HEK293 (cell line): Measurements from ENCODE around the gene NECTIN1.
A peak's percentile ranks its signal among the peaks of the same experiment; 100 is the strongest.

Source experiments
- CTCF ChIA-PET: fragments of 350-600 bp; formaldehyde crosslinking; extraction: SDS; loops from one replicate; lab custom pipeline; 2021; ENCODE audit warnings: antibody characterized with exemption; lab: Yijun Ruan, JAX
- POLR2A ChIA-PET: fragments of 300-600 bp; formaldehyde crosslinking; extraction: SDS; loops from one replicate; lab custom pipeline; 2020; ENCODE audit warnings: antibody characterized with exemption, inconsistent platforms; lab: Yijun Ruan, JAX
- H3K27ac ChIP-seq: fragments of 200-500 bp; sonication (Bioruptor generic); 2 replicates; pipeline ENCODE4 v1.5.1; 2014; ENCODE audit warnings: low read depth, low read length, control low read depth, inconsistent platforms; ENCODE audit errors: extremely low read depth
- H3K36me3 ChIP-seq, 2 experiments: fragments of 200-500 bp in 1 of 2; sonication (Bioruptor generic) in 1 of 2; 1 replicate in 1 of 2; 2 replicates in 1 of 2; pipeline ENCODE4 v1.5.1; 2014 to 2017; ENCODE audit warnings: inconsistent platforms in 2 of 2, low read length in 2 of 2; ENCODE audit not compliant: control insufficient read depth in 2 of 2, insufficient read depth in 1 of 2
- H3K4me1 ChIP-seq: fragments of 200-500 bp; sonication (Bioruptor generic); 2 replicates; pipeline ENCODE4 v1.5.1; 2014; ENCODE audit warnings: mild to moderate bottlenecking, low read length, inconsistent platforms; ENCODE audit not compliant: control insufficient read depth, insufficient read depth
- H3K4me3 ChIP-seq: 2 replicates; pipeline ENCODE4 v1.5.1; 2011; ENCODE audit warnings: low read depth, mild to moderate bottlenecking, control low read depth, low read length, moderate library complexity
- H3K9me3 ChIP-seq: fragments of 200-500 bp; sonication (Bioruptor generic); 2 replicates; pipeline ENCODE4 v1.5.1; 2014; ENCODE audit warnings: low read depth, low read length, inconsistent platforms; ENCODE audit not compliant: control insufficient read depth, insufficient read depth
- GLIS1 ChIP-seq: fragments of 450-650 bp; formaldehyde crosslinking; IDR thresholded peaks from 2 replicates; pipeline ENCODE4 v1.5.1; 2016; ENCODE audit warnings: missing biosample characterization, missing genetic modification characterization
- PATZ1 ChIP-seq: fragments of 450-650 bp; formaldehyde crosslinking; IDR thresholded peaks from 2 replicates; pipeline ENCODE4 v1.5.1; 2016; ENCODE audit warnings: missing biosample characterization, missing genetic modification characterization
- PRDM10 ChIP-seq: fragments of 450-650 bp; formaldehyde crosslinking; IDR thresholded peaks from 2 replicates; pipeline ENCODE4 v1.5.1; 2016; ENCODE audit warnings: missing biosample characterization, missing genetic modification characterization
- WT1 ChIP-seq: fragments of 450-650 bp; formaldehyde crosslinking; IDR thresholded peaks from 2 replicates; pipeline ENCODE4 v1.5.1; 2016; ENCODE audit warnings: missing biosample characterization, missing genetic modification characterization
- ZBTB20 ChIP-seq: fragments of 450-650 bp; formaldehyde crosslinking; IDR thresholded peaks from 2 replicates; pipeline ENCODE4 v1.5.1; 2016; ENCODE audit warnings: missing biosample characterization, missing genetic modification characterization
- ZEB2 ChIP-seq: fragments of 450-650 bp; formaldehyde crosslinking; IDR thresholded peaks from 2 replicates; pipeline ENCODE4 v1.5.1; 2016; ENCODE audit warnings: missing biosample characterization, missing genetic modification characterization
- ZFHX2 ChIP-seq: fragments of 450-650 bp; formaldehyde crosslinking; conservative IDR thresholded peaks from 2 replicates; pipeline ENCODE4 v1.5.1; 2016; ENCODE audit warnings: missing biosample characterization, missing genetic modification characterization
- ZIC2 ChIP-seq: fragments of 450-650 bp; formaldehyde crosslinking; IDR thresholded peaks from 2 replicates; pipeline ENCODE4 v1.5.1; 2016; ENCODE audit warnings: missing biosample characterization, missing genetic modification characterization
- ZNF223 ChIP-seq: fragments of 450-650 bp; formaldehyde crosslinking; IDR thresholded peaks from 2 replicates; pipeline ENCODE4 v1.5.1; 2016; ENCODE audit warnings: missing biosample characterization, missing genetic modification characterization
- ZNF239 ChIP-seq: fragments of 450-650 bp; formaldehyde crosslinking; IDR thresholded peaks from 2 replicates; pipeline ENCODE4 v1.5.1; 2016; ENCODE audit warnings: missing biosample characterization, missing genetic modification characterization
- ZNF354C ChIP-seq: fragments of 450-650 bp; formaldehyde crosslinking; IDR thresholded peaks from 2 replicates; pipeline ENCODE4 v1.5.1; 2016; ENCODE audit warnings: missing biosample characterization, missing genetic modification characterization, low read depth, borderline replicate concordance
- ZNF404 ChIP-seq: fragments of 450-650 bp; formaldehyde crosslinking; IDR thresholded peaks from 2 replicates; pipeline ENCODE4 v1.5.1; 2017; ENCODE audit warnings: missing biosample characterization, missing genetic modification characterization
- ZNF416 ChIP-seq: fragments of 450-650 bp; formaldehyde crosslinking; IDR thresholded peaks from 2 replicates; pipeline ENCODE4 v1.5.1; 2016; ENCODE audit warnings: missing biosample characterization, missing genetic modification characterization
- ZXDB ChIP-seq: fragments of 450-650 bp; formaldehyde crosslinking; IDR thresholded peaks from 2 replicates; pipeline ENCODE4 v1.5.1; 2016; ENCODE audit warnings: missing biosample characterization, missing genetic modification characterization
- TF ChIP-seq, protein P1 (sequence below): fragments of 450-650 bp; formaldehyde crosslinking; IDR thresholded peaks from 2 replicates; pipeline ENCODE4 v1.5.1; 2016; ENCODE audit warnings: missing biosample characterization, missing genetic modification characterization, low read depth
- TF ChIP-seq, protein P2 (sequence below): fragments of 450-650 bp; formaldehyde crosslinking; IDR thresholded peaks from 2 replicates; pipeline ENCODE4 v1.5.1; 2017; ENCODE audit warnings: missing biosample characterization, missing genetic modification characterization

Gene NECTIN1

DNA sequence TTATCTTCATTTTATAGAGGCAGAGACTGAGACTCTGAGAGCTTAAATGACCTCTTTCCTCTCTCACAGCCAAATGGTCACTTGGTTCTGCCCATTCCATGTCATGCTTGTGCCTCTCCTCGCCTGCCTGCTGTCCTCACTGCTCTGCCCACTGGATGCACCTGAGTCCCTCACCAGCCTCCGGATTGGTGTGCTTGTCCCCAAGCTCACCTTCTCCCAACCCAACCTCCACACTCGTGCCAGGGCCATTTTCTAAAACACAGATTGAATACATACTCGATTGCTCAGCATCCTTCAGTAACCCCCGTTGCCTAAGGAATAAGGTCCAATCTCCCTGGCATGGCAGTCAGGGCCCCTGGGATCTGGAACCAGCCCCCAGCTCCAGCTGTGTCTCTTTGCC lies 28.4 kb upstream of the NECTIN1 start:
- Histone ChIP-seq H3K4me1 (no peaks in the 10 kb centered on the region), H3K36me3 (no peaks in the 10 kb centered on the region), H3K27ac (no peak overlapping the region), H3K4me3 (no peak overlapping the region), H3K9me3 (no peaks in the 10 kb centered on the region)
- CTCF ChIA-PET, result no interaction called here
- POLR2A ChIA-PET, result interaction anchor here (0.5 kb wide), 1 partner anchor 24 kb away, joined by 3 read pairs; no protein-coding TSS in a partner anchor
- no peak for TF ChIP-seq ZXDB
- no peak for TF ChIP-seq ZEB2 (tag by site-specific recombination)
- no peak for TF ChIP-seq ZNF223 (tag by site-specific recombination)
- TF ChIP-seq GLIS1 (tag by site-specific recombination), result no peak
- TF ChIP-seq WT1 (tag by site-specific recombination), result no peak
- no peak for TF ChIP-seq PRDM10 (tag by site-specific recombination)
- TF ChIP-seq, protein P1, sequence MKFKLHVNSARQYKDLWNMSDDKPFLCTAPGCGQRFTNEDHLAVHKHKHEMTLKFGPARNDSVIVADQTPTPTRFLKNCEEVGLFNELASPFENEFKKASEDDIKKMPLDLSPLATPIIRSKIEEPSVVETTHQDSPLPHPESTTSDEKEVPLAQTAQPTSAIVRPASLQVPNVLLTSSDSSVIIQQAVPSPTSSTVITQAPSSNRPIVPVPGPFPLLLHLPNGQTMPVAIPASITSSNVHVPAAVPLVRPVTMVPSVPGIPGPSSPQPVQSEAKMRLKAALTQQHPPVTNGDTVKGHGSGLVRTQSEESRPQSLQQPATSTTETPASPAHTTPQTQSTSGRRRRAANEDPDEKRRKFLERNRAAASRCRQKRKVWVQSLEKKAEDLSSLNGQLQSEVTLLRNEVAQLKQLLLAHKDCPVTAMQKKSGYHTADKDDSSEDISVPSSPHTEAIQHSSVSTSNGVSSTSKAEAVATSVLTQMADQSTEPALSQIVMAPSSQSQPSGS (tag by site-specific recombination), result no peak
- no peak for TF ChIP-seq ZBTB20 (tag by site-specific recombination)
- TF ChIP-seq PATZ1, result no peak
- TF ChIP-seq ZNF404, result no peak
- no peak for TF ChIP-seq ZNF354C
- TF ChIP-seq, protein P2, sequence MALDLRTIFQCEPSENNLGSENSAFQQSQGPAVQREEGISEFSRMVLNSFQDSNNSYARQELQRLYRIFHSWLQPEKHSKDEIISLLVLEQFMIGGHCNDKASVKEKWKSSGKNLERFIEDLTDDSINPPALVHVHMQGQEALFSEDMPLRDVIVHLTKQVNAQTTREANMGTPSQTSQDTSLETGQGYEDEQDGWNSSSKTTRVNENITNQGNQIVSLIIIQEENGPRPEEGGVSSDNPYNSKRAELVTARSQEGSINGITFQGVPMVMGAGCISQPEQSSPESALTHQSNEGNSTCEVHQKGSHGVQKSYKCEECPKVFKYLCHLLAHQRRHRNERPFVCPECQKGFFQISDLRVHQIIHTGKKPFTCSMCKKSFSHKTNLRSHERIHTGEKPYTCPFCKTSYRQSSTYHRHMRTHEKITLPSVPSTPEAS, result no peak
- TF ChIP-seq ZFHX2, result no peak
- TF ChIP-seq ZNF239 (tag by site-specific recombination), result no peak

DNA sequence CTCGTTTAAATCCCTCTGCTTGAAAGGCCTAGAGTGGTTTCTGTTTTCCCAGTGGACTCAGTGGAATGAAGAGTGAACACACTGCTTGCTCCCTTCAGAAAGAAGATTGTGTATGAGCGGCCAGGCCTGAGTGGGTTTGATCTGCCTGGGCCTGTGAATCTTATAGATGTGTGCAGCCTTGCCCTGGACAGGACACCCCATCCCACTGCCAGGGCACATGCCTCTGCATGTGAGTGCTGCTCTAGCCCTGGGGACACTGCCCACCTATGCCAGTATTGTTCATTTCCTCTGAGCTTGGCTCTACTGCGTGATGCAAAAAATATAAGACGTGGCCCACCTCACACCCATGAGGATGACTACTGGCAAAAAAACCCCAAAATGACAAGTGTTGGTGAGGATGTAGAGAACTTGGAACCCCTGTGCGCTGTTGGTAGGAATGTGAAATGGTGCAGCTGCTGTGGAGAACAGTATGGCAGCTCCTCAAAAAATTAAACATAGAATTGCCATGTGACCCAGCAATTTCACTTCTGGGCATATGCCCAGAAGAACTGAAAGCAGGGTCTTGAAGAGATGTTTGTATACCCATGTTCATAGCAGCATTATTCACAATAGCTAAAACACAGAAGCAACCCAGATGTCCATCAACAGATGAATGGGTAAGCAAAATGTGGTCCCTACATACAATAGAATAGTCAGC lies 27.3 kb upstream of the NECTIN1 start:
- ChIA-PET POLR2A (no interaction called here), CTCF (no interaction called here)
- TF ChIP-seq ZNF416 (no peak), ZIC2 (peak; percentile 1; the same call in 1 of the 2 replicates)

More for the DNA sequence above, 27.3 kb upstream of the NECTIN1 start:
- no peaks in the 10 kb centered on the region for H3K9me3 ChIP-seq
- no peak overlapping the region for H3K4me3 ChIP-seq
- no peak overlapping the region for H3K27ac ChIP-seq
- H3K36me3 ChIP-seq, result no peaks in the 10 kb centered on the region
- no peaks in the 10 kb centered on the region for H3K4me1 ChIP-seq
